NCI-H82 treated with DMSO at 0.1 percent for 48 hours (cell line): ENCODE data around the gene SLC2A9.
"Not testable (repeated sequence)": the region's sequence is repeated elsewhere in the genome, so short reads cannot be mapped to it uniquely, and the experiment has no call there.

Experiments
- DNase-seq: peaks from one replicate; lab custom pipeline; 2025; ENCODE audit not compliant: unreplicated experiment; lab: John Stamatoyannopoulos, UW

SLC2A9 gene

GRCh38 chr4:9932771-9933170 lies 88.5 kb downstream of the SLC2A9 start:
- DNase-seq: no peak

- no peak for DNase-seq
Observed at GRCh38 chr4:9931146-9931545, 90.2 kb downstream of the SLC2A9 start.

- no peak for DNase-seq
Observed at GRCh38 chr4:9929111-9929510, 92.2 kb downstream of the SLC2A9 start.

GRCh38 chr4:9927341-9928007 lies 93.8 kb downstream of the SLC2A9 start:
- DNase-seq: no peak

GRCh38 chr4:9926586-9926985 lies 94.7 kb downstream of the SLC2A9 start:
- no peak for DNase-seq

GRCh38 chr4:9925750-9926439 lies 95.4 kb downstream of the SLC2A9 start:
- no peak for DNase-seq

- no peak for DNase-seq
Observed at GRCh38 chr4:9924750-9925149, 96.5 kb downstream of the SLC2A9 start.

GRCh38 chr4:9923195-9923812 lies 98.0 kb downstream of the SLC2A9 start:
- no peak for DNase-seq

GRCh38 chr4:9921326-9921725 lies 100.0 kb downstream of the SLC2A9 start:
- no peak for DNase-seq

GRCh38 chr4:9920029-9920428 lies 101.3 kb downstream of the SLC2A9 start:
- no peak for DNase-seq

- DNase-seq: no peak
Observed at GRCh38 chr4:9919047-9919446, 102.2 kb downstream of the SLC2A9 start.

GRCh38 chr4:9918484-9918883 lies 102.8 kb downstream of the SLC2A9 start:
- no peak for DNase-seq

- DNase-seq: no peak
Observed at GRCh38 chr4:9916937-9917336, 104.4 kb downstream of the SLC2A9 start.

GRCh38 chr4:9916346-9916745 lies 105.0 kb downstream of the SLC2A9 start:
- DNase-seq: no peak

GRCh38 chr4:9913846-9914245 lies 107.5 kb downstream of the SLC2A9 start:
- no peak for DNase-seq

GRCh38 chr4:9906996-9907395 lies 114.3 kb downstream of the SLC2A9 start:
- no peak for DNase-seq

- no peak for DNase-seq
Observed at GRCh38 chr4:9904976-9905587, 116.2 kb downstream of the SLC2A9 start.

GRCh38 chr4:9903317-9903716 lies 118.0 kb downstream of the SLC2A9 start:
- DNase-seq: no peak

GRCh38 chr4:9901257-9901656 lies 120.0 kb downstream of the SLC2A9 start:
- no peak for DNase-seq

GRCh38 chr4:9900633-9901032 lies 120.7 kb downstream of the SLC2A9 start:
- DNase-seq: not testable (repeated sequence)

- DNase-seq: no peak
Observed at GRCh38 chr4:9899306-9900055, 121.8 kb downstream of the SLC2A9 start.
